ENCODE measurements around the gene SMAD2. TPM values are rescaled to one million over a fixed set of nuclear protein-coding genes. Genes with fewer than 3 reads are reported as not detected.
A peak's percentile ranks its signal among the peaks of the same experiment; 100 is the strongest.

The SMAD2 gene
- total and polyA plus RNA-seq, 9 of the 15 experiments (the other 6 are each of a cell fraction or from before 2014, with no cell fraction given), result 9.2 to 49.6 (median 33.7) TPM

- CTCF ChIA-PET (ENCODE audit: low intra/inter-chr PET ratio), result no interaction called here
- POLR2A ChIA-PET, result interaction anchor here (0.7 to 0.9 kb wide), 2 partner anchors 8 to 42 kb away, joined by 3 to 5 read pairs; no protein-coding TSS in a partner anchor
- Histone ChIP-seq H3K9me3 (replicated peaks; ENCODE audit: control insufficient read depth, insufficient read depth, low read depth, low read length) (no peaks in the 10 kb centered on the region), H3K4me1 (replicated peaks in 1 of 2; ENCODE audit: control insufficient read depth in 2 of 2, insufficient read depth in 2 of 2, low read length in 2 of 2) (peaks cover 15 to 32% of the 10 kb centered on the region in 2 experiments), H3K36me3 (ENCODE audit: control insufficient read depth, insufficient read depth, low read length) (no peaks in the 10 kb centered on the region; the same call in 2 of the 3 replicates), H4K20me1 (replicated peaks; ENCODE audit: control insufficient read depth, insufficient read depth, low read length) (peaks cover 10% of the 10 kb centered on the region; the same call in 1 of the 2 replicates), H3K9ac (ENCODE audit: insufficient read depth in 1 of 2, low read depth in 2 of 2, low read length in 2 of 2) (peak overlapping the region in 1 of 2 experiments; percentile 84; a peak in 2 of 4 replicates), H3K9me1 (ENCODE audit: control insufficient read depth, insufficient read depth, low read length) (no peaks in the 10 kb centered on the region), H3K4me2 (ENCODE audit: insufficient read depth, low read length) (peak overlapping the region; percentile 86), H2AFZ (ENCODE audit: low read depth, low read length) (0 out of 2 replicates have a peak overlapping the region, but pooled peaks have one; percentile 16), H3K27ac (ENCODE audit: extremely low read depth, low read depth, low read length) (peak overlapping the region; percentile 59), H3K27me3 (ENCODE audit: control insufficient read depth in 2 of 2, insufficient read depth in 2 of 2, low read length in 2 of 2) (no peaks in the 10 kb centered on the region), H3K79me2 (ENCODE audit: control insufficient read depth, insufficient read depth, low read length) (peaks cover 65% of the 10 kb centered on the region), H3K4me3 (peak overlapping the region; percentile 92)
- 0% methylated on average over 3 of the region's 3 CpGs for WGBS (ENCODE audit: insufficient coverage, low coverage, missing lambda C conversion rate)
- DNase-seq (ENCODE audit: extremely low read depth in 1 of 4, low spot score in 3 of 4) (peak in 1 of 4 experiments; percentile 30), FAIRE-seq (peak; percentile 32), ATAC-seq (no peak)
- in situ Hi-C loops (cut with MboI) (no loop called here), intact Hi-C loops (cut with micrococcal nuclease) (no loop called here)
- TF ChIP-seq HMBOX1 (IDR thresholded peaks at IDR 0.05) (peak; percentile 47; the same call in 1 of the 2 replicates), CSDE1 (IDR thresholded peaks at IDR 0.05) (no peak)
- no TSS peak for BruUV-seq (replicated peaks)
Observed at GRCh38 chr18:47928466-47928865, 2.0 kb downstream of the SMAD2 start.
